Fibroblast of lung (primary cell): ENCODE measurements around the gene ARMH4. TPM values are rescaled to one million over a fixed set of nuclear protein-coding genes. Genes with fewer than 3 reads are reported as not detected.
"Not testable (repeated sequence)": the region's sequence is repeated elsewhere in the genome, so short reads cannot be mapped to it uniquely, and the experiment has no call there.

Experiments
- DNase-seq, 2 donors: peaks; one replicate each; pipeline versions ENCODE4 v3.0.0 to v3.0.0-alpha.2; 2010; ENCODE audit warnings: low read depth in 2 of 2
- H2AFZ ChIP-seq: 2 replicates; pipeline ENCODE4 v1.5.1; 2012; ENCODE audit warnings: low read length, control low read depth, inconsistent platforms
- H3K27ac ChIP-seq: 2 replicates; pipeline ENCODE4 v1.5.1; 2011; ENCODE audit warnings: low read length, control low read depth; ENCODE audit not compliant: insufficient read depth
- H3K27me3 ChIP-seq: 2 replicates; pipeline ENCODE4 v1.5.1; 2011; ENCODE audit warnings: mild to moderate bottlenecking, low read length; ENCODE audit not compliant: control insufficient read depth, insufficient read depth
- H3K36me3 ChIP-seq: 2 replicates; pipeline ENCODE4 v1.5.1; 2011; ENCODE audit warnings: low read length; ENCODE audit not compliant: control insufficient read depth, insufficient read depth
- H3K4me1 ChIP-seq: 2 replicates; pipeline ENCODE4 v1.5.1; 2011; ENCODE audit warnings: low read length; ENCODE audit not compliant: control insufficient read depth, insufficient read depth; ENCODE audit errors: extremely low read depth
- H3K4me2 ChIP-seq: 2 replicates; pipeline ENCODE4 v1.5.1; 2011; ENCODE audit warnings: low read length, control low read depth; ENCODE audit not compliant: insufficient read depth; ENCODE audit errors: extremely low read depth
- H3K4me3 ChIP-seq, 4 experiments: fragments of 200-600 bp in 1 of 4; sonication (generic) in 1 of 4; replicated peaks in 1 of 4; 2 replicates each; pipeline ENCODE4 v1.5.1; 2011 to 2016; ENCODE audit warnings: low read length in 4 of 4, low read depth in 3 of 4, mild to moderate bottlenecking in 3 of 4, control low read depth in 2 of 4, inconsistent platforms in 1 of 4, mixed read lengths in 1 of 4; ENCODE audit not compliant: insufficient read depth in 1 of 4; ENCODE audit errors: control extremely low read depth in 1 of 4
- H3K79me2 ChIP-seq: 2 replicates; pipeline ENCODE4 v1.5.1; 2012; ENCODE audit warnings: mild to moderate bottlenecking, low read length, inconsistent platforms; ENCODE audit not compliant: control insufficient read depth, insufficient read depth
- H3K9ac ChIP-seq: 2 replicates; pipeline ENCODE4 v1.5.1; 2011; ENCODE audit warnings: mild to moderate bottlenecking, low read length, control low read depth; ENCODE audit not compliant: insufficient read depth
- H3K9me3 ChIP-seq: 2 replicates; pipeline ENCODE4 v1.5.1; 2012; ENCODE audit warnings: low read depth, low read length; ENCODE audit not compliant: control insufficient read depth, insufficient read depth
- H4K20me1 ChIP-seq: 2 replicates; pipeline ENCODE4 v1.5.1; 2011; ENCODE audit warnings: low read length; ENCODE audit not compliant: control insufficient read depth, insufficient read depth; ENCODE audit errors: extremely low read depth
- EZH2 ChIP-seq: IDR thresholded peaks from 2 replicates; pipeline ENCODE4 v1.5.1; 2012; ENCODE audit warnings: low read length, control low read depth, mild to moderate bottlenecking; ENCODE audit errors: missing control alignments
- polyA plus RNA-seq, 2 donors: library from polyadenylated mRNA; depleted of rRNA in 1 of 2; stranded (reverse) in 1 of 2; unstranded in 1 of 2; fragments of >200 nt; gene quantifications; 2 replicates each; pipeline ENCODE4 v1.2.1, GENCODE V29; 2011 to 2012; ENCODE audit warnings: missing spikeins in 1 of 2
- total RNA-seq: library from RNA; depleted of rRNA; stranded (reverse); fragments of >200 nt; gene quantifications from 2 replicates; pipeline ENCODE4 v1.2.1, GENCODE V29; 2014
- TF ChIP-seq, protein P1 (sequence below), 2 donors: IDR thresholded peaks in 1 of 2; conservative IDR thresholded peaks in 1 of 2; 1 replicate in 1 of 2; 2 replicates in 1 of 2; pipeline ENCODE4 v1.5.1; 2011 to 2012; ENCODE audit warnings: low read length in 2 of 2, control low read depth in 1 of 2, inconsistent platforms in 1 of 2, low read depth in 1 of 2, mild to moderate bottlenecking in 1 of 2

ARMH4 gene
- total and polyA plus RNA-seq, 2 donors (not counting 1 experiment from before 2014, with no cell fraction given), result 6.3 to 6.8 TPM

DNA sequence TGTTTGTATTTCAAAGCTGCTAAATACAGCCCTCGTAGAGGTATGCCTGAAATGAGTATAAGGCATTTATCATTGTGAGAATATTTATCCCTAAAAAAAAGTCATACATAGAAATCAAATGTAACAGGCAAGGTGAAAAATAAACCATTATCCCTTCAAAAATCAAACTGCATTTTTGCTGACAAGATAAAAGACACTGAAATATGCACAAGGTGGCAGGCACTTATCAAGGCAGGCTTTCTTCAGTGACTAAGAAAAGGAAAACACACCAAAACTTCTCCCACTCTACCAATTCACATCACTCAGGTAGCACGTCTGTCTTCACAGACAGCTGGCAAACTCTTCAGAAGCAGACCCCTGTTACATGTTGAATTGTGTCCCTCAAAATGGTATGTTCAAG lies 23.6 kb downstream of the ARMH4 start:
- TF ChIP-seq, protein P1, sequence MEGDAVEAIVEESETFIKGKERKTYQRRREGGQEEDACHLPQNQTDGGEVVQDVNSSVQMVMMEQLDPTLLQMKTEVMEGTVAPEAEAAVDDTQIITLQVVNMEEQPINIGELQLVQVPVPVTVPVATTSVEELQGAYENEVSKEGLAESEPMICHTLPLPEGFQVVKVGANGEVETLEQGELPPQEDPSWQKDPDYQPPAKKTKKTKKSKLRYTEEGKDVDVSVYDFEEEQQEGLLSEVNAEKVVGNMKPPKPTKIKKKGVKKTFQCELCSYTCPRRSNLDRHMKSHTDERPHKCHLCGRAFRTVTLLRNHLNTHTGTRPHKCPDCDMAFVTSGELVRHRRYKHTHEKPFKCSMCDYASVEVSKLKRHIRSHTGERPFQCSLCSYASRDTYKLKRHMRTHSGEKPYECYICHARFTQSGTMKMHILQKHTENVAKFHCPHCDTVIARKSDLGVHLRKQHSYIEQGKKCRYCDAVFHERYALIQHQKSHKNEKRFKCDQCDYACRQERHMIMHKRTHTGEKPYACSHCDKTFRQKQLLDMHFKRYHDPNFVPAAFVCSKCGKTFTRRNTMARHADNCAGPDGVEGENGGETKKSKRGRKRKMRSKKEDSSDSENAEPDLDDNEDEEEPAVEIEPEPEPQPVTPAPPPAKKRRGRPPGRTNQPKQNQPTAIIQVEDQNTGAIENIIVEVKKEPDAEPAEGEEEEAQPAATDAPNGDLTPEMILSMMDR (conservative IDR thresholded peaks at IDR 0.05 in 1 of 2, IDR thresholded peaks at IDR 0.05 in 1 of 2; ENCODE audit: low read depth in 1 of 2, low read length in 2 of 2), result no peak
- TF ChIP-seq EZH2, result no peak
- no peaks in the 10 kb centered on the region for H3K79me2 ChIP-seq

DNA sequence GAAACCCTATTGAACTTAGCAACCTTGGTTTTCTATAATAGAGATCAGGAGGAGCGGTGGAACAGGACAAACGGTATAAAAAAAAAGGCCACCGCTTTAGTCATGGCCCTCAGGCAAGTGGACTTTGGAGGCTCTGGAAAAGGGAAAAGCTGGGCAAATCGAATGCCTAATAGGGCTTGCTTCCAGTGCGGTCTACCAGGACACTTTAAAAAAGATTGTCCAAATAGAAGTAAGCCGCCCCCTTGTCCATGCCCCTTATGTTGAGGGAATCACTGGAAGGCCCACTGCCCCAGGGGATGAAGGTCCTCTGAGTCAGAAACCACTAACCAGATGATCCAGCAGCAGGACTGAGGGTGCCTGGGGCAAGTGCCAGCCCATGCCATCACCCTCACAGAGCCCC lies 29.5 kb downstream of the ARMH4 start:
- H4K20me1 ChIP-seq, H3K27me3 ChIP-seq, H2AFZ ChIP-seq, H3K9ac ChIP-seq, H3K27ac ChIP-seq, H3K4me1 ChIP-seq, H3K36me3 ChIP-seq, H3K4me3 ChIP-seq, H3K4me2 ChIP-seq, H3K9me3 ChIP-seq, DNase-seq, H3K79me2 ChIP-seq: not testable (repeated sequence)

More for the DNA sequence above, 23.6 kb downstream of the ARMH4 start:
- Histone ChIP-seq H4K20me1 (no peaks in the 10 kb centered on the region), H3K4me2 (no peak overlapping the region), H3K36me3 (no peaks in the 10 kb centered on the region), H3K9ac (no peak overlapping the region), H3K4me1 (no peaks in the 10 kb centered on the region), H3K9me3 (no peaks in the 10 kb centered on the region), H3K4me3 (no peak overlapping the region), H3K27ac (no peak overlapping the region), H2AFZ (no peak overlapping the region), H3K27me3 (no peaks in the 10 kb centered on the region)
- DNase-seq, result no peak

DNA sequence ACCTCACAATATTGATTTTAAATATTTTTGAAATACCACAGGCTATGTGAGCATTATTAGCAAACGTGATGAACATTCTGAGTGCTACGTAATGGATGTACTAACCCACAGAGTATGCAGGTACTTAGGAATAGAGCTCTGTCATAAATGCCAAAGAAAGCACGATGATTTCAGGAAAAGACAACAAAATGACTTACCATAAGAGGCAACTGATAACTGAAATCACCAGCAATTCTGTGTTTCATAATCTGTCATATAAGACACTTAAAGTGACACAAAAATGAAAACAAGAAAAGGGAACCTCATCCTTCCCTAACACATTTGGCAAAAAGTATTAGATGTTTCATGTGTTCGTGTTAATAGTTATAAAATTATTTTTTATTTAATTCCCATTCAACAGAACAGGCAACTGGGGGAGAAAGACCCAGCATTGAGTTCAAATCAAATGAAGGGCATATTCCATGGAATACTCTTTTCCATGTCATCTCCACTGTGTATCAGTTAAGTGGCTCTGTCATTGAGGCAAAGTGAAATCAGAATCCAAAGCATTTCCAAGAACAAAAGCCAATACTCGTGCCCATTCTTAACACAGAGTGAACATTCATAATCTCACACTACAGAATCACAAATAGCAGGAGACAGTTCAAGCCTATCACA lies 30.4 kb downstream of the ARMH4 start:
- H3K27me3 ChIP-seq, result no peaks in the 10 kb centered on the region
- no peaks in the 10 kb centered on the region for H3K36me3 ChIP-seq
- no peak overlapping the region for H3K4me3 ChIP-seq
- H3K9ac ChIP-seq, result no peak overlapping the region
- H3K79me2 ChIP-seq, result no peaks in the 10 kb centered on the region
- H3K27ac ChIP-seq, result no peak overlapping the region
- H4K20me1 ChIP-seq, result no peaks in the 10 kb centered on the region
- H2AFZ ChIP-seq, result no peak overlapping the region
- TF ChIP-seq EZH2, result no peak
- TF ChIP-seq, protein P1 (conservative IDR thresholded peaks at IDR 0.05 in 1 of 2, IDR thresholded peaks at IDR 0.05 in 1 of 2; ENCODE audit: low read depth in 1 of 2, low read length in 2 of 2), result no peak
- H3K4me1 ChIP-seq, result no peaks in the 10 kb centered on the region
- no peaks in the 10 kb centered on the region for H3K9me3 ChIP-seq
- DNase-seq, result no peak
- H3K4me2 ChIP-seq, result no peak overlapping the region
